Measurements from ENCODE around the gene FOCAD.

Gene FOCAD

GRCh38 chr9:21028466-21028865, 344.4 kb downstream of the FOCAD start:
- Histone ChIP-seq H3K9me2 (replicated peaks; ENCODE audit: low read depth, low read length) (no peaks in the 10 kb centered on the region), H3K4me2 (ENCODE audit: low read depth, low read length, poor library complexity, severe bottlenecking) (no peak overlapping the region), H3K36me3 (ENCODE audit: insufficient read depth, low read length) (no peaks in the 10 kb centered on the region)

DNA sequence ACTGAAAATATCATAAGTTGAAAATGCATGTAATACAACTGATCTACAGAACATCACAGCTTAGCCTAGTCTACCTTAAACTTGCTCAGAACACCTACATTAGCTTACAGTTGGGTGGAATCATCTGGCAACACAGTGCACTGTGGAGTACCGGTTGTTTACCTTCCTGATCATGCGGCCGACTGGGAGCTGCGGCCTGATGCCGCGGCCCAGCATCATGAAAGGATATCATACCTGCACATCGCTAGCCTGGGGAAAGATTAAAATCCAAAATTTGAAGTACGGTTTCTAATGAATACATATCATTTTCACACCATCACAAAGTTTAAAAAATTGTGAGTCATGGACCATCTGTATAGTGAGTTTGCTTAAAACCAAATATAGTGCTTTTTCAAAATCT, 345.6 kb downstream of the FOCAD start:
- Histone ChIP-seq H3K4me2 (ENCODE audit: low read depth, low read length, poor library complexity, severe bottlenecking) (no peak overlapping the region), H3K9me3 (ENCODE audit: insufficient read depth, low read depth, low read length) (no peaks in the 10 kb centered on the region), H3K4me3 (ENCODE audit: low read length, poor library complexity, severe bottlenecking) (no peak overlapping the region), H3K9me2 (replicated peaks; ENCODE audit: low read depth, low read length) (no peaks in the 10 kb centered on the region), H3F3A (ENCODE audit: low read depth) (no peaks in the 10 kb centered on the region), H2AFZ (ENCODE audit: low read length) (no peak overlapping the region), H4K20me1 (ENCODE audit: insufficient read depth, low read length, poor library complexity, severe bottlenecking) (no peaks in the 10 kb centered on the region), H3K27me3 (ENCODE audit: insufficient read depth, low read length, poor library complexity, severe bottlenecking) (no peaks in the 10 kb centered on the region), H3K79me2 (ENCODE audit: insufficient read depth, low read length) (no peaks in the 10 kb centered on the region), H3K36me3 (ENCODE audit: insufficient read depth, low read length) (no peaks in the 10 kb centered on the region), H3K9ac (ENCODE audit: low read depth, low read length, poor library complexity, severe bottlenecking) (no peak overlapping the region), H3K4me1 (ENCODE audit: insufficient read depth, low read length, poor library complexity, severe bottlenecking) (peaks cover 12% of the 10 kb centered on the region)
- no peak for TF ChIP-seq EZH2phosphoT487 (IDR thresholded peaks at IDR 0.05; ENCODE audit: borderline replicate concordance)
- TF ChIP-seq CTCF (conservative IDR thresholded peaks at IDR 0.05; ENCODE audit: low read length): no peak

More at GRCh38 chr9:21028466-21028865, 344.4 kb downstream of the FOCAD start:
- Histone ChIP-seq H3K4me1 (ENCODE audit: insufficient read depth, low read length, poor library complexity, severe bottlenecking) (peaks cover 15% of the 10 kb centered on the region), H3K9ac (ENCODE audit: low read depth, low read length, poor library complexity, severe bottlenecking) (no peak overlapping the region), H3K79me2 (ENCODE audit: insufficient read depth, low read length) (no peaks in the 10 kb centered on the region), H3K4me3 (ENCODE audit: low read length, poor library complexity, severe bottlenecking) (no peak overlapping the region), H4K20me1 (ENCODE audit: insufficient read depth, low read length, poor library complexity, severe bottlenecking) (no peaks in the 10 kb centered on the region), H3K9me3 (ENCODE audit: insufficient read depth, low read depth, low read length) (no peaks in the 10 kb centered on the region), H3K27me3 (ENCODE audit: insufficient read depth, low read length, poor library complexity, severe bottlenecking) (no peaks in the 10 kb centered on the region), H3F3A (ENCODE audit: low read depth) (peaks cover 4% of the 10 kb centered on the region; the same call in 1 of the 2 replicates), H2AFZ (ENCODE audit: low read length) (no peak overlapping the region)
- TF ChIP-seq EZH2phosphoT487 (IDR thresholded peaks at IDR 0.05; ENCODE audit: borderline replicate concordance) (no peak), CTCF (conservative IDR thresholded peaks at IDR 0.05; ENCODE audit: low read length) (no peak)

GRCh38 chr9:21030389-21031035, 346.5 kb downstream of the FOCAD start:
- H2AFZ ChIP-seq (ENCODE audit: low read length): no peak overlapping the region
- H3K9ac ChIP-seq (ENCODE audit: low read depth, low read length, poor library complexity, severe bottlenecking): no peak overlapping the region
- peak overlapping the region; percentile 21 for H3K4me3 ChIP-seq (ENCODE audit: low read length, poor library complexity, severe bottlenecking)

More at GRCh38 chr9:21030389-21031035, 346.5 kb downstream of the FOCAD start:
- TF ChIP-seq CTCF (conservative IDR thresholded peaks at IDR 0.05; ENCODE audit: low read length) (no peak), EZH2phosphoT487 (IDR thresholded peaks at IDR 0.05; ENCODE audit: borderline replicate concordance) (no peak)
- Histone ChIP-seq H3K9me2 (replicated peaks; ENCODE audit: low read depth, low read length) (no peaks in the 10 kb centered on the region), H3K4me1 (ENCODE audit: insufficient read depth, low read length, poor library complexity, severe bottlenecking) (peaks cover 12% of the 10 kb centered on the region), H3K79me2 (ENCODE audit: insufficient read depth, low read length) (no peaks in the 10 kb centered on the region), H3K9me3 (ENCODE audit: insufficient read depth, low read depth, low read length) (no peaks in the 10 kb centered on the region), H3K27me3 (ENCODE audit: insufficient read depth, low read length, poor library complexity, severe bottlenecking) (no peaks in the 10 kb centered on the region), H3K36me3 (ENCODE audit: insufficient read depth, low read length) (no peaks in the 10 kb centered on the region), H4K20me1 (ENCODE audit: insufficient read depth, low read length, poor library complexity, severe bottlenecking) (no peaks in the 10 kb centered on the region), H3F3A (ENCODE audit: low read depth) (no peaks in the 10 kb centered on the region), H3K4me2 (ENCODE audit: low read depth, low read length, poor library complexity, severe bottlenecking) (no peak overlapping the region)
